SK-N-SH (cell line): ENCODE measurements around the gene FAP. TPM values are rescaled to one million over a fixed set of nuclear protein-coding genes. Genes with fewer than 3 reads are reported as not detected.

ENCODE experiments used
- polyA plus RNA-seq, 3 experiments: library from polyadenylated mRNA; depleted of rRNA; stranded (reverse); fragments of >200 nt; gene quantifications; 2 replicates each; pipeline ENCODE4 v1.2.3, GENCODE V29; 2012

The FAP gene
- polyA plus RNA-seq, 1 of the 3 experiments (the other 2 are of a cell fraction): 36.9 TPM

Other genes starting within 250 kb of the FAP start
- 4.8 and 5.0 TPM in 2 replicates for gene DPP4, start 169.2 kb downstream of the FAP start, polyA plus RNA-seq (2012; rRNA removed)
- gene GCG, start 91.2 kb downstream of the FAP start, polyA plus RNA-seq (2012; rRNA removed): not detected in 2 replicates
- gene IFIH1, start 75.2 kb upstream of the FAP start, polyA plus RNA-seq (2012; rRNA removed): 0.84 and 1.0 TPM in 2 replicates
- 12.2 and 16.3 TPM in 2 replicates for gene GCA, start 100.7 kb upstream of the FAP start, polyA plus RNA-seq (2012; rRNA removed)